ENCODE measurements around the gene GPX6.

DNA sequence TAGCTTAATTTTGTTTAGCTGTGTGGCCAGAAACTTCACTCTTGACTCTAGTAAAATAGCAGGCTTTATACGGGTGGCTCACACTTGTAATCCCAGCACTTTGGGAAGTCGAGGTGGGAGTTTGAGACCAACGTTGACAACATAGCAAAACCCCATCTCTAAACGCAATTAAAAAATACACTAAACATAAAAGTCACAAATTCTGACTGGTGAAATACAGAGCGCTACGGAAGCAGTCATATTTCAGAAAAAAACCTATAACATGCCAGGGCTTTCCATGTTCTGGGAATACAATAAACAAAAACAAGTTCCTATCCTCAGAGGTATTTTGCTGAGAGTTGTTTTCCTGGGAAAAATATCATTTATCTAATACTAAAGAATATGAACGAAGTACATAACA lies 47.5 kb downstream of the GPX6 start:
- TF ChIP-seq, protein P1, sequence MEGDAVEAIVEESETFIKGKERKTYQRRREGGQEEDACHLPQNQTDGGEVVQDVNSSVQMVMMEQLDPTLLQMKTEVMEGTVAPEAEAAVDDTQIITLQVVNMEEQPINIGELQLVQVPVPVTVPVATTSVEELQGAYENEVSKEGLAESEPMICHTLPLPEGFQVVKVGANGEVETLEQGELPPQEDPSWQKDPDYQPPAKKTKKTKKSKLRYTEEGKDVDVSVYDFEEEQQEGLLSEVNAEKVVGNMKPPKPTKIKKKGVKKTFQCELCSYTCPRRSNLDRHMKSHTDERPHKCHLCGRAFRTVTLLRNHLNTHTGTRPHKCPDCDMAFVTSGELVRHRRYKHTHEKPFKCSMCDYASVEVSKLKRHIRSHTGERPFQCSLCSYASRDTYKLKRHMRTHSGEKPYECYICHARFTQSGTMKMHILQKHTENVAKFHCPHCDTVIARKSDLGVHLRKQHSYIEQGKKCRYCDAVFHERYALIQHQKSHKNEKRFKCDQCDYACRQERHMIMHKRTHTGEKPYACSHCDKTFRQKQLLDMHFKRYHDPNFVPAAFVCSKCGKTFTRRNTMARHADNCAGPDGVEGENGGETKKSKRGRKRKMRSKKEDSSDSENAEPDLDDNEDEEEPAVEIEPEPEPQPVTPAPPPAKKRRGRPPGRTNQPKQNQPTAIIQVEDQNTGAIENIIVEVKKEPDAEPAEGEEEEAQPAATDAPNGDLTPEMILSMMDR (IDR thresholded peaks at IDR 0.05), result no peak
- TF ChIP-seq POLR2AphosphoS5 (IDR thresholded peaks at IDR 0.05; ENCODE audit: low read depth, low read length), result no peak
- TF ChIP-seq, protein P2, sequence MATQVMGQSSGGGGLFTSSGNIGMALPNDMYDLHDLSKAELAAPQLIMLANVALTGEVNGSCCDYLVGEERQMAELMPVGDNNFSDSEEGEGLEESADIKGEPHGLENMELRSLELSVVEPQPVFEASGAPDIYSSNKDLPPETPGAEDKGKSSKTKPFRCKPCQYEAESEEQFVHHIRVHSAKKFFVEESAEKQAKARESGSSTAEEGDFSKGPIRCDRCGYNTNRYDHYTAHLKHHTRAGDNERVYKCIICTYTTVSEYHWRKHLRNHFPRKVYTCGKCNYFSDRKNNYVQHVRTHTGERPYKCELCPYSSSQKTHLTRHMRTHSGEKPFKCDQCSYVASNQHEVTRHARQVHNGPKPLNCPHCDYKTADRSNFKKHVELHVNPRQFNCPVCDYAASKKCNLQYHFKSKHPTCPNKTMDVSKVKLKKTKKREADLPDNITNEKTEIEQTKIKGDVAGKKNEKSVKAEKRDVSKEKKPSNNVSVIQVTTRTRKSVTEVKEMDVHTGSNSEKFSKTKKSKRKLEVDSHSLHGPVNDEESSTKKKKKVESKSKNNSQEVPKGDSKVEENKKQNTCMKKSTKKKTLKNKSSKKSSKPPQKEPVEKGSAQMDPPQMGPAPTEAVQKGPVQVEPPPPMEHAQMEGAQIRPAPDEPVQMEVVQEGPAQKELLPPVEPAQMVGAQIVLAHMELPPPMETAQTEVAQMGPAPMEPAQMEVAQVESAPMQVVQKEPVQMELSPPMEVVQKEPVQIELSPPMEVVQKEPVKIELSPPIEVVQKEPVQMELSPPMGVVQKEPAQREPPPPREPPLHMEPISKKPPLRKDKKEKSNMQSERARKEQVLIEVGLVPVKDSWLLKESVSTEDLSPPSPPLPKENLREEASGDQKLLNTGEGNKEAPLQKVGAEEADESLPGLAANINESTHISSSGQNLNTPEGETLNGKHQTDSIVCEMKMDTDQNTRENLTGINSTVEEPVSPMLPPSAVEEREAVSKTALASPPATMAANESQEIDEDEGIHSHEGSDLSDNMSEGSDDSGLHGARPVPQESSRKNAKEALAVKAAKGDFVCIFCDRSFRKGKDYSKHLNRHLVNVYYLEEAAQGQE (IDR thresholded peaks at IDR 0.05; ENCODE audit: insufficient read depth in 1 of 2, low read depth in 2 of 2, low read length in 1 of 2), result no peak

All from Panc1 (cell line).